GM18907 (cell line): Measurements from ENCODE around the gene SOX8.
"Not testable (repeated sequence)": the region's sequence is repeated elsewhere in the genome, so short reads cannot be mapped to it uniquely, and the experiment has no call there.

Experiments used
- ATAC-seq: cut with Tn5 transposase; IDR thresholded peaks from one replicate; pipeline ENCODE4 v1.9.1; 2021; ENCODE audit warnings: mild to moderate bottlenecking, moderate library complexity; ENCODE audit not compliant: unreplicated experiment

Gene SOX8

DNA sequence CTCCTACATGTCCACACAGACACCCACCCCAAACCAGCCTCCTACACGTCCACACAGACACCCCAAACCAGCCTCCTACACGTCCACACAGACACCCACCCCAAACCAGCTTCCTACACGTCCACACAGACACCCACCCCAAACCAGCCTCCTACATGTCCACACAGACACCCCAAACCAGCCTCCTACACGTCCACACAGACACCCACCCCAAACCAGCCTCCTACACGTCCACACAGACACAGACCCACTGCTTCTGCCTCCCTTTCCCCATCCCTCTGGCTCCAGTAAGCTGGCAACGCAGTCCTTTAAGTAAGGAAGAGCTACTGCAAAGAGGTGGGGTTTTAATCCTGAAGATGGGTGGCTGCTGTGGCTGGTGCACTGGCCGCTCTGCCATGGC lies 27.8 kb upstream of the SOX8 start:
- not testable (repeated sequence) for ATAC-seq

- not testable (repeated sequence) for ATAC-seq
These were observed 25.8 kb upstream of the SOX8 start for GRCh38 chr16:955766-956165.

DNA sequence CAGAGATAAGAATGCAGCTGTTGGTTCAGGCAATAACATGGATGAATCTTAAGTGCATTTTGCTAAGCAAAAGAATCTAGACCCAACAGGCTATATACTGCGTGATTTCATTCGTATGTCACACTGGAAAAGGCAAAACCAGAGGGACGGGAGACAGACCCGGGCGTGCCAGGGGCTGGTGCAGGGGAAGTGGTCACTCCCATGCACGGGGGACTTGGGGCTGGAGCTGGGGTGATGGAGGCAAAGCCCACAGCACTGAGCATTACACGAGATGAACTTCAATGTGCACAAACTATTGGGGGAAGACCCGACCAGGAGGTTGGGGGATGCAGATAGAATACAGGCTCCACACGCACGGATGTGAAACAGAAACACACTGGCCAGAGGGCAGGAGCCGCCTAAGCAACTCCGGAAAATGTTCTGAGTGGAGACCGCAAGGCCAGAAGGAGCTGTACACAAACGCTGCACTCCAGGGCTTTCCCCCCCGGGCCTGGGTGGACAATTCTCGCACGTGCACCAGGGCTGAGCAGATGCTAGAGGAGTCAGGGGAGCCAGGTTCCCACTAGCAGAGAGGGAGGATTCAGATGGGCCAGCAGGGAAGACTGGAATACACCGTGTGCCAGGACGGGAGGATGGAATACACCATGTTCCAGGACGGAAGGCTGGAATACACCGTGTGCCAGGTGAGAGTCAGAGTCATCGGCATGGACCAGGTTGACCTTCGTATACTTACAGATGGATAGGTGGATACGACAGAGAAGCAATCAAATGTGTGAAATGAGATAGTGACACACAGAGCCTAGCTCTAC lies 22.1 kb upstream of the SOX8 start:
- ATAC-seq, result no peak

GRCh38 chr16:962366-962765 lies 19.2 kb upstream of the SOX8 start:
- ATAC-seq, result no peak

GRCh38 chr16:962901-963814 lies 18.4 kb upstream of the SOX8 start:
- no peak for ATAC-seq

- ATAC-seq, result no peak
These were observed 17.7 kb upstream of the SOX8 start for GRCh38 chr16:963913-964312.

DNA sequence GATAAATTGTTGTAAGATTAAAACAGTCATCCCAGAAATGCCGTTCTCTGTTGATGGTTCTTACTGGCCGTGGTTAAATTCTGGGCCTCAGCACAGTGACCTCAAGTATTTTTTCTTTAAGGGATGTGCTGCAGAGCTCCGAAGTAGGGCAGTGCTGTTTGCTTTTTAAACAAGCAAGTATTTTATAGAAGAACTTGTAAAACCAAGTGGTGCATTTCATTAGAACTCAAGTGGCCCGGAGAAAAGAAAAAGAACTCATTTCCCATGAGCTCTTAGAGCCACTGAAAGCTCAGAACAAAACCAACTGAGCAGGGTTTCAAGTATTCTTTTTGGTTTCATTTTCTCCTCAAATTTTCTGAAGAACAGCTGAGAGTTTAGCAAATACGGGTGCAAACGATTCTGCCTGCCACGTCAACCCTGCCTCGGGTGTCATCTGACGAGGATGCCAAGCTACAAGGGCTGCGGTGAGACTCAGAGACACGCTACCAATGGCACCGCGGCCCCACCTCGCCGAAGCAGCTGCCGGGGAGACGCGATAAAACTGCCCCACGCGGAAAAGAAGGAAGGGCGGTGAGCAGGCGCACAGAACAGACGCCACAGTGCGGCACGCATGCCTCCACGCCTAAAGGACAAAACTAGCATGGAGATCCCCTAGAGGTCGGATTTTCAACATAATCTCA lies 17.1 kb upstream of the SOX8 start:
- ATAC-seq, result no peak

GRCh38 chr16:965036-965395 lies 16.6 kb upstream of the SOX8 start:
- ATAC-seq, result no peak

DNA sequence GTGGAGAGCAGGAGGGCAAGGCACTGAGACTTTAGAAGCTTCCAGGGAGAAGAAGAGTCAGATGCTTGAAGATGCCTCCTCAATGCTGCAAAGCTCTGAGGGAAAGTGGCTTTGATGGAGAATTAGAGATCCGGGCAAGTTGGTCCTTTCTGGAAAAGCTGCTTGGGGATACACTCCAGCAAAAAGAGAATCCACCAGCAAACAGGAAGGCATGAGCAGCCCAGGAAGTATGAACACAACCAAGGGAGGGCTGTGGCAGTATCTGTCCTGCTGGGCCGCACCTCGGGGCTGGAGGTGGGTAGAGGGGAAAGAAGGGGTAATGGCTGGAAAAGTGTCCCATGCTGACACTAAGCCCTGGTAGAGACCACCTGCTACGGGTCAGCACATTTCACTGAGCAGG lies 16.1 kb upstream of the SOX8 start:
- ATAC-seq, result no peak

GRCh38 chr16:966035-966434 lies 15.5 kb upstream of the SOX8 start:
- ATAC-seq, result no peak

DNA sequence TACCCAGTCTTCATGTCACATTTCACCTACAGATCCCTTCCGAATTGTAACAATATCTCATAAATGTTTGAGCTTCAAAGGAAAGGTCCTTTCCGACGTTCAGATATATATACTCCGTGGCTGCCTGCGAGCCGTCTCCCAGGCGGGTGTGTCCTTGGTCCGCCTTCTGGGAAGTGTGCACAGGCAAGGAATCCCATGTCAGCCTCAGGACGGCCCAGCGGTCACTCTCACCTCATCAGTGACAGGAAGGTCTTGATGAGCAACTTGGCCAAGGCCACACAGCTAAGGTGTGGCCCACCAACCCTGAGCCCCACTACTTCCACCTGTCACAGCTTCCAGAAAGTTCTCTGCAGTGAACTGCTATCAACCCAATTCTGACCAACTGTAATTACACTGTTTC lies 15.1 kb upstream of the SOX8 start:
- no peak for ATAC-seq

DNA sequence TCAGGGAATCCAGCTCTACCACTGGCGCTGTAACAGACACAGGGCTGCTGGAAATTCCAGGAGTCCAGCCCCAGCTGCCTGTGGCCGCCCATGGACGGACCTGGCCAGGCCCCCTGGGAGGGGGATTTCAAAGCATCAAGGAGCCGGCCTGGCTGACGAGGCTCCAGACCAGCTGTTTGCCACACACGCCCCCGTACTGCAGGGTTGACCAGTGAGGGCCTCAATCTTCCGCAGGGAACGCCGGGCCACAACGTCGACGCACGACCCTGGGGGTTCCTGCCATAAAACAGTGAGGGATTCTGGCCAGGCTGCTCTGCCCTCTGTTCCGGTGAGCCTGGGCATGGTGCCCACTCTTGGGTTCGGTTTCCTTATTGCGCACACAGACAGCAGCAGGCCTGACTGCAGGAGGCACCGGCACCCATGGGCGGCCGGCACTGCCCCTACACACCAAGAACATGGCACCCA lies 14.5 kb upstream of the SOX8 start:
- no peak for ATAC-seq

DNA sequence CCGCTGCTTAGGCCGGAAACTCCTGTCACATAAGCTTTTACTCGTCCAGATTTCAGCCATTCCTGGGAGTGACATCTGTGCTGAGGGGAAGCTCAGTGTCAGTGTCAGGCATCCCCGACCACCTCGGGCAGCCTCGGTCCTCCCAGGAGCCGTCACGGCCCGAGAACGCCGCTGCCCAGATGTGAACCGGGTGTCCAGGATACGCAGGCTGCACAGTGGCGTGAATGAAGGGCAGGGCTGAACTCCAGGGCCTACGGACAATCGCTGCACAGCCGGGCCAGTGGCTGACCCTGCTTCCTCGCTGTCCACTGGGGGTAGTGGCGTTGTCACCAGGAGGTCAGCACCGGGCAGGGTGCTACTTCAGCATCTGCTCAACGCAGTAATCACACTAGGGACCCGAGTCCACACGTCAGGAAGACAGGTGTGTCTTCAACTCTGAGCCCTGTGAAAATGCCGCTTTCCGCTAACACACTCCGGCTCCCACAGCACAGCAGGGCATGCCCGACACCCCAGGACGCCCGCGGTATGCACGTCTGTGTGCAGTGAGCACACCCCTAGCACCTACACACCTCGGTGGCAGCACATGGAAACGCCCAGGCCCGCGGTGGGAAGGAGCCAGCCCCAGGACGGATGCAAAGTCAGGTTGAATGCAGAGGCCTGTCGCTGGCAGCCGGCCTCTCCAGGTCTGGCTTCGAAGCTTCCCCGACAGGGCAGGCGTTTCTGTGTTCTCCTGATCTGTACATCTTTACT lies 13.8 kb upstream of the SOX8 start:
- ATAC-seq, result no peak

DNA sequence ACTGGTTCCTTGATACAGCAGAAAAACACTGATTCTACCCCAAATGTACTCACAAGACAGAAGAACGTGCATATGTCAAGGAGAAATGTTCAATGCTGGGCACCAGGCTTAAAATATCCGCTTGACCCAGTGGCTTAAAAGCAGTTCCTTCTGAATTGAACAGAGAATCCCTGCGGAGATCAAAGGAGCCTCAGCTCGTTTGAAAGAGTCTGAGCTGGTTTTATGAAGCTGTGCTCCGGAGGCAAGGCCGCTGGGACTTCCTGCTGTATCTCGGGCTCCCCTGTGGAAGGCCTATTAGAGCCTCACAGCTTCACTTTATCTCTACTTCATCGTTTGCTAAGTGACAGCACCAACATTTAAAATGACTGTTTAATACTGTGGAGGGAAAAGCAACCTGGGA lies 12.9 kb upstream of the SOX8 start:
- ATAC-seq, result no peak

GRCh38 chr16:969508-970385 lies 11.8 kb upstream of the SOX8 start:
- peak; percentile 5 for ATAC-seq

GRCh38 chr16:970386-970765 lies 11.2 kb upstream of the SOX8 start:
- ATAC-seq, result peak; percentile 30

DNA sequence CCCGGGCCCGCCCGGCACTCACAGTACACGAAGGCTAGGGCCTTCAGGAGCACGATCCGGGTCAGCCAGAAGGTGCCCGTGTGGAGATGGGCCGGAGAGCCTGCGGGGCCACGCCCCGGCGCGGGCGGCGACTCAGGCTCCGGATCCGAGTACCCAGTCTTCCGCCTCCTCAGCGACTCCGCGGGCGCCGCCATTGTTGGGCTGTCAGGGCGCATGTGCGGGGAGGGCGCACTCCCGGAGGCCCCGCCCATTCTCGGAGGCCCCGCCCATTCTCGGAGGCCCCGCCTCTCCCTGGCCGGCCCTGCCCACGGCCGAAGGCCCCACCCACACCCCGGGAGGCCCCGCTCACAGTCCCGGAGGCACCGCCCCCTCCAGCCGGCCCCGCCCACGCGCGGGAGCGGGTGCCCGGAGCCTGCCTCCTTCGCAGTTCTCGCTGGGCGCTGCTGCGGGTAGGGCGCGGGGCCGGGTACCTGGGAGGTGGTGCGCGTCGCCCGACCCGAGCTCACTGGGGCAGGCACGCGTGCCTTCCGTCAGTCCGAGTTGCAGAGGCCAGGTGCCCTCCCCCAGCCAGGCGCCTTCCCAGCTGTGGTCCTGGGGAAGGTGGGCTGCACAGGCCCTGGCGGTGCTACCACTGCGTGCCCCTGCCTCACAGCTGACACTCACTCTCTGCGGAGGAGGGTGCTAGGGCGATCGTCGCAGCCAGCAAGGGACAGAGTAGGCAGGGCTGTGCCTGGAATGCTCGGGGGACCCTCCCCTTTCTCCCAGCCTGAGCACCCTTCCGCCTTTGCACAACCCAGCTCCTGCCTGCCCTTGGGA lies 10.6 kb upstream of the SOX8 start, which contains the start of gene LMF1:
LMF1 (minus strand) TSS at position 219 of the 816 bp plus-strand sequence; CDS start at position 215, 4 bp downstream.
- peak; percentile 80 for ATAC-seq

DNA sequence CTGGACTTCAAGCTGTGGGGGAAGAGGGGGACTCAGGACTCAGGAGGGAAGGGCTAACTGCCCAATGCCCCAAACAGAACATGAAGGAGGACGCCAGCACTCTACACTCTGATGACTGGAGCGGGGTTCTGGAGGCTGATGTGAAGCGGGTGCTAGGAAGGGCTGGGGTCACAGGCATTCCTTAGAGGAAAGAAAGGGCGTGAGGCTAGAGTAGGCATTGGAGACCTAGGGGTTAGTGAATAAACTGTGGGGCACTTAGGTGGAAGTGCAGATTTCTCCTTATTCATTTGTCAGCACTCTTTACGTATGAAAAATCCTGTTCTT lies 10.0 kb upstream of the SOX8 start:
- no peak for ATAC-seq

DNA sequence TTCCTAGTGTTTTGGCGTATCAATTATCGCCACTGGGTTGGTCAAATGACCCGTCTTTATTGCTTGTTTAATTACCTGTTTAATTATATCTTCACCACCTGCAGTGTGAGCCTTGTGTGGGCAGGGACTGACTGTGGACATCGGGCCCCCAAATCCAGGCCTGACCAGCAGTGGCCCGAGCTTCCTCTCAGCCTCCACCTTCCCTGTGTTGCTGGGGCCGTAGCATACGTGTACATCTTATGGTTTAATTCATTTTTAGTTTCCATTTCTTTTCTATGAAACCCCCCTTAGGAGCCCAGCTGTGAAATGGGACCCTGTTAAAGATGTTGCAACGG lies 9.6 kb upstream of the SOX8 start:
- no peak for ATAC-seq
